ENCODE measurements around the gene RPS6KB2. TPM values are rescaled to one million over a fixed set of nuclear protein-coding genes. Genes with fewer than 3 reads are reported as not detected.

The RPS6KB2 gene
- total RNA-seq, 1 experiment from 2014 or later, result 116 TPM

DNA sequence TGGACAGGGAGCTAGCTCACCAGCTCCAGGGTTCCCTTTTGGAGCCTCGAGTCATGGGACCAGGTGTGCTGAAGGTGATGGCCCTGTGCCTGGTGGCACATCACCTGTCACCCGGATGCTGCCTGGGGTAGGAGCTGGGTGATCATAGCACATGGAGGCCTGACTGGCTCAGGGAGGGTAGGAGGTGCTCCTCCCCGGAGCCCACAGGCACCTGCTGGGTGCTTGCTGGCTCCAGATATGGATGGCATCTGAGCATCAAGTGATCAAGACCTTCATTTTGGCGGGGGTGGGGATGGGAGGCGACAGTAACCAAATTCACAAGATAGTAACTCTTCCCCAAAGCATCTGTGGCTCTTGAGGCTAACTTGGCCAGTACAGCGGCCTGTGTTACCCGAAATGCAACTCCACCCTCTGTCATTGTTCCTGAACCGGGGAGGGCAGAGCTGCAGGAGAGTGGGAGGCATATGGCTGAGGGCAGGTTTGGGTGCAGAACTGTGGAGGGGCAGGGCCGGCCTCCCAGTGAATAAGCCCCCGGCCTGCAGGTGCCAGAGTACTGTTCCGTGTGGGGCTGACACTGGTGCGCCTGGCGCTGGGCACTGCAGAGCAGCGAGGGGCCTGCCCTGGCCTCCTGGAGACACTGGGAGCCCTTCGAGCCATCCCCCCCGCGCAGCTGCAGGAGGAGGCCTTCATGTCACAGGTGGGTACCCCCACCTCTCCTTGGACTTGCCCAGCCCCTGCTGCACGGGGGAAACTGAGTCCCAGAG, 19.7 kb upstream of the RPS6KB2 start:
- Histone ChIP-seq H3K9me3 (no peaks in the 10 kb centered on the region), H3K4me1 (no peaks in the 10 kb centered on the region), H3K36me3 (ENCODE audit: control insufficient read depth, insufficient read depth, low read length) (no peaks in the 10 kb centered on the region), H3K27me3 (replicated peaks; ENCODE audit: control insufficient read depth, insufficient read depth, low read length) (no peaks in the 10 kb centered on the region), H3K4me3 (ENCODE audit: low read depth, low read length) (no peak overlapping the region)
- peak overlapping the region; percentile 21 for H3K27ac Mint-ChIP-seq (ENCODE audit: unreplicated experiment)
- ChIA-PET CTCF (interaction anchor here (1.4 kb wide), 1 partner anchor 60 kb away, joined by 3 read pairs; the partner anchor contains the start of gene TMEM134), POLR2A (interaction anchor here (0.6 kb wide), 1 partner anchor 1415 kb away, joined by 8 read pairs; no protein-coding TSS in a partner anchor)
- intact Hi-C loops (cut with micrococcal nuclease; ENCODE audit: unreplicated experiment), result no loop called here
- peaks cover 7% of the 10 kb centered on the region for H3K4me1 Mint-ChIP-seq (ENCODE audit: low read depth, unreplicated experiment)
- H3K27me3 Mint-ChIP-seq (ENCODE audit: insufficient read depth, unreplicated experiment), result no peaks in the 10 kb centered on the region
- no TSS peak for BruUV-seq (replicated peaks)
- no peak overlapping the region for H3K4me3 Mint-ChIP-seq (ENCODE audit: unreplicated experiment)
- no peak for DNase-seq
- TF ChIP-seq, protein P1, sequence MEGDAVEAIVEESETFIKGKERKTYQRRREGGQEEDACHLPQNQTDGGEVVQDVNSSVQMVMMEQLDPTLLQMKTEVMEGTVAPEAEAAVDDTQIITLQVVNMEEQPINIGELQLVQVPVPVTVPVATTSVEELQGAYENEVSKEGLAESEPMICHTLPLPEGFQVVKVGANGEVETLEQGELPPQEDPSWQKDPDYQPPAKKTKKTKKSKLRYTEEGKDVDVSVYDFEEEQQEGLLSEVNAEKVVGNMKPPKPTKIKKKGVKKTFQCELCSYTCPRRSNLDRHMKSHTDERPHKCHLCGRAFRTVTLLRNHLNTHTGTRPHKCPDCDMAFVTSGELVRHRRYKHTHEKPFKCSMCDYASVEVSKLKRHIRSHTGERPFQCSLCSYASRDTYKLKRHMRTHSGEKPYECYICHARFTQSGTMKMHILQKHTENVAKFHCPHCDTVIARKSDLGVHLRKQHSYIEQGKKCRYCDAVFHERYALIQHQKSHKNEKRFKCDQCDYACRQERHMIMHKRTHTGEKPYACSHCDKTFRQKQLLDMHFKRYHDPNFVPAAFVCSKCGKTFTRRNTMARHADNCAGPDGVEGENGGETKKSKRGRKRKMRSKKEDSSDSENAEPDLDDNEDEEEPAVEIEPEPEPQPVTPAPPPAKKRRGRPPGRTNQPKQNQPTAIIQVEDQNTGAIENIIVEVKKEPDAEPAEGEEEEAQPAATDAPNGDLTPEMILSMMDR (IDR thresholded peaks at IDR 0.05; ENCODE audit: insufficient read depth in 1 of 2, low read depth in 1 of 2, low read length in 1 of 2, severe bottlenecking in 1 of 2, unreplicated experiment in 1 of 2), result no peak
- H3K36me3 Mint-ChIP-seq (ENCODE audit: insufficient read depth, unreplicated experiment), result peaks cover 9% of the 10 kb centered on the region
- no peaks in the 10 kb centered on the region for H3K9me3 Mint-ChIP-seq (ENCODE audit: unreplicated experiment)

DNA sequence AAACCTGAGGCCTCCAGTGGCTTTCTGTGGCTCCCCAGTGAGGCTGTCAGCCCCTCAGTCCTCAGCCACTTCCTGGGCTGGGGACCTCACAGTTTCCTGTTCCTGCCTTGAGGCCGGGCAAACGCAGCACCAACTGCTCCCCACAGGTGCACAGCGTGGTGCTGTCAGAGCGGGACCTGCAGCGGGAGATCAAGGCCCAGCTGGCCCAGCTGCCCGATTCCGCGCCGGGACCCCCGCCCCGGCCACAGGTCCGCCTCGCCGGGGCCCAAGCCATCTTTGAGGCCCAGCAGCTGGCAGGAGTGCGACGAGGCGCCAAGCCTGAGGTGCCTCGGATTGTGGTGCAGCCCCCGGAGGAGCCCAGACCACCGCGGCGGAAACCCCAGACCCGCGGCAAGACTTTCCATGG, 19.0 kb upstream of the RPS6KB2 start:
- CTCF ChIA-PET, result no interaction called here

DNA sequence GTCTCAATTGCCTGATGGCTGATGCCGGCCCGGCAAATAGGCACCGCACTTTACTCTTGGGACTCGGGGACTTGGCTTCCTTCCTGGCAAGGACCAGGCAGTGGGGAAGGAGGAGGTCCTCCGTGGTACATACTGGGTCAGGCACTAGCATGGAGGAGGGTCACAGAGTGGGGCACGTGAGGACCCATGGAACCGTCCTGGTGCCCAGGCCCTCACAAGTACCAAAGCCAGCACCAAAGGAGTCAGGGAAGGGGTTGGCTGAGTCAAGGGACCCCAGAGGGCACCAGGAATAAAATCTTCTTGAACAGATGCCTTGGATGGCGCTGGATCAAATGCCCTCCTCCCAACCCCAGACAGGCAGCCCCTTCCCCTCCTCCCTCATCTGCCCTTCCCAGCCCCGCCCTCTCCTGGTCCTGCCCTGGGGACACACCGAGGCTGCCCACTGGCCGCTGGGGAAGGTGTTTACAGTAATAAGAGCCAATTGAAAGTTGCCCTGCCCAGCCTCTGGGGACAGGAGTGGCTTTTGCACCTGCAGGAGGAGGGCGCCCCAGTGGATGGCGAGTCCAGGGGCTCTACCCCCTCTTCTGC, 18.4 kb upstream of the RPS6KB2 start:
- DNase-seq, result peak; percentile 63 to 71
- ChIA-PET CTCF (no interaction called here), POLR2A (no interaction called here)
- BruUV-seq (replicated peaks), result no TSS peak
- Histone ChIP-seq H3K9me3 (no peaks in the 10 kb centered on the region), H3K4me1 (peaks cover 2% of the 10 kb centered on the region; the same call in 1 of the 2 replicates), H3K27me3 (replicated peaks; ENCODE audit: control insufficient read depth, insufficient read depth, low read length) (no peaks in the 10 kb centered on the region), H3K36me3 (ENCODE audit: control insufficient read depth, insufficient read depth, low read length) (no peaks in the 10 kb centered on the region), H3K4me3 (ENCODE audit: low read depth, low read length) (no peak overlapping the region)
- peaks cover 6% of the 10 kb centered on the region for H3K36me3 Mint-ChIP-seq (ENCODE audit: insufficient read depth, unreplicated experiment)
- no peak overlapping the region for H3K4me3 Mint-ChIP-seq (ENCODE audit: unreplicated experiment)
- H3K9me3 Mint-ChIP-seq (ENCODE audit: unreplicated experiment), result no peaks in the 10 kb centered on the region
- intact Hi-C loops (cut with micrococcal nuclease; ENCODE audit: unreplicated experiment), result no loop called here
- TF ChIP-seq, protein P1 (IDR thresholded peaks at IDR 0.05; ENCODE audit: insufficient read depth in 1 of 2, low read depth in 1 of 2, low read length in 1 of 2, severe bottlenecking in 1 of 2, unreplicated experiment in 1 of 2), result no peak
- H3K27me3 Mint-ChIP-seq (ENCODE audit: insufficient read depth, unreplicated experiment), result no peaks in the 10 kb centered on the region
- H3K4me1 Mint-ChIP-seq (ENCODE audit: low read depth, unreplicated experiment), result peaks cover 8% of the 10 kb centered on the region
- no peak overlapping the region for H3K27ac Mint-ChIP-seq (ENCODE audit: unreplicated experiment)

More for the DNA sequence above, 19.0 kb upstream of the RPS6KB2 start:
- no peaks in the 10 kb centered on the region for H3K4me1 ChIP-seq
- Mint-ChIP-seq H3K9me3 (ENCODE audit: unreplicated experiment) (no peaks in the 10 kb centered on the region), H3K27ac (ENCODE audit: unreplicated experiment) (no peak overlapping the region), H3K4me3 (ENCODE audit: unreplicated experiment) (no peak overlapping the region), H3K4me1 (ENCODE audit: low read depth, unreplicated experiment) (peaks cover 7% of the 10 kb centered on the region), H3K27me3 (ENCODE audit: insufficient read depth, unreplicated experiment) (no peaks in the 10 kb centered on the region), H3K36me3 (ENCODE audit: insufficient read depth, unreplicated experiment) (peaks cover 6% of the 10 kb centered on the region)
- no peaks in the 10 kb centered on the region for H3K36me3 ChIP-seq (ENCODE audit: control insufficient read depth, insufficient read depth, low read length)
- POLR2A ChIA-PET, result no interaction called here
- TF ChIP-seq, protein P1 (IDR thresholded peaks at IDR 0.05; ENCODE audit: insufficient read depth in 1 of 2, low read depth in 1 of 2, low read length in 1 of 2, severe bottlenecking in 1 of 2, unreplicated experiment in 1 of 2), result no peak
- no peak for DNase-seq
- H3K4me3 ChIP-seq (ENCODE audit: low read depth, low read length), result no peak overlapping the region
- H3K9me3 ChIP-seq, result no peaks in the 10 kb centered on the region
- intact Hi-C loops (cut with micrococcal nuclease; ENCODE audit: unreplicated experiment), result no loop called here
- BruUV-seq (replicated peaks), result no TSS peak
- H3K27me3 ChIP-seq (replicated peaks; ENCODE audit: control insufficient read depth, insufficient read depth, low read length), result no peaks in the 10 kb centered on the region
